ENCODE results near the gene SELENOO.

The SELENOO gene

DNA sequence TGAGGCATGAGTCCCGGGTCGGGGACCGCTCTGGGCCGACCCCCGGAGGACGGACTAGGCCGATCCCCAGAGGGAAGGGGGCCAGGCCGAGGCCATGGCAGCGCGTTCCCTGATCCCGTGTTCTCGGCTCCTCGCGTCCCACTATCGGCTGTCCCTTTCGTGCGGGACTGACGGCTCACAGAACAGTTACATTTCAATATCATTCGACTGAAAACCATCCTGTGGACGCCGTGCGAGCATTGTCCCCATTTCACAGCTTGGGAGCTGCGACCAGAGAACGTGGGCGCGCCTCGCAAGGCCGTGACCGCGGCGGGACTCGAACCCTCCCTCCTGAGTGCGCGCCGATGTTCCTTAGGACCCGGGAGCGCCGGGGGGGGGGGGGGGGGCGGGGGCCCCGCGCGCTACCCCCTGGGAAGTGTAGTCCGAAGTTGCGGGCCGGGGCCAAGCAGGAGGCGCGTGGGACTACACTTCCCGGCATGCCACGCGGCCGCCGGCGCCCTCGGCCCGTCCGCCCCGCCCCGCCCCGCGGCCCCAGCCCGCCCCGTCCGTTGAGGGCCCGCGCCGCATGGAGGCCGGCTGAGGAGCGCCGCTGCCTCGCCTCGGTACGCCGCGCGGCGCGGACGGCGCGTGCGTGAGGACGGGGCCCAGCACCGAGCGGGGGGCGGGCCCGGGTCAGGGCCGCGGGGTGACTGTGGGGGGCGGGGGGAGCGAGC, 15.3 kb upstream of the SELENOO start, which contains the start of gene TRABD:
TSS of gene TRABD (plus strand) at position 539 of the 713 bp plus-strand sequence. CDS start 7,148 bp downstream, outside the sequence.
- Histone ChIP-seq H3K4me3 (ENCODE audit: low read depth in 1 of 2, low read length in 2 of 2) (peak within 1 kb of the TSS; percentile 75 to 84), H3K9me3 (ENCODE audit: control insufficient read depth in 1 of 2, low read length in 2 of 2) (no peaks in the 10 kb centered on the region), H3K4me1 (ENCODE audit: control insufficient read depth in 1 of 2, insufficient read depth in 2 of 2, low read length in 2 of 2) (peaks cover 33 to 46% of the 10 kb centered on the region in 2 donors), H3K27ac (ENCODE audit: low read depth, low read length) (peak within 1 kb of the TSS; percentile 20), H3K27me3 (ENCODE audit: control insufficient read depth in 1 of 2, insufficient read depth in 2 of 2, low read length in 2 of 2) (no peaks in the 10 kb centered on the region), H3K9ac (ENCODE audit: low read depth in 1 of 2, low read length in 2 of 2) (peak within 1 kb of the TSS; percentile 71 to 88), H3K36me3 (ENCODE audit: control insufficient read depth in 1 of 2, insufficient read depth in 2 of 2, low read length in 2 of 2) (no peaks in the 10 kb centered on the region)

DNA sequence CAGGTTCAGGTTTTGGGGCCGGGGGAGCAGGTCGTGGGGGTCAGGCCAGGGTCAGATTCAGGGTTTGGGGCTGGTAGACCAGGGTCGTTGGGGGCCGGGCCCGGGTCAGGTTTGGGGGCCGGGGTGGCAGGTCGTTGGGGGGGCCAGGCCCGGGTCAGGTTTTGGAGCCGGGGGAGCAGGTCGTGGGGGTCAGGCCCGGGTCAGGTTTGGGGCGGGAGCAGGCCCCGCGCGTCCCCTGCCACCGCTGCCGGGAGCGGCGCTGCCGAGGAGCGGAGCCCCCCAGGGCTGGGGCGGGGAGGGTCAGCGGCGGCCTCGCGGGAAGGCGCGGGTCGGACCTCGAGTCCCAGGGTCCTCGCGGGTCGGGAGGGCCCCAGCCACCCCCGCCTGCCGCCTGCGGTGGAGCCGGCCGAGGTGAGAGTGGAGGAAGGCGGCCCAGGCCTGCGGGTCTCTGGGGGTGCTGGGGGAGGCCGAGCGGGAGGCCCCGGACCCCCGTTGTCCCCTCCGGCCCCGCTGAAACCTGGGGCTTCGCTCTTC, 14.6 kb upstream of the SELENOO start:
- Histone ChIP-seq H3K27me3 (ENCODE audit: control insufficient read depth in 1 of 2, insufficient read depth in 2 of 2, low read length in 2 of 2) (no peaks in the 10 kb centered on the region), H3K9ac (ENCODE audit: low read depth in 1 of 2, low read length in 2 of 2) (peak overlapping the region; percentile 69 to 71), H3K27ac (ENCODE audit: low read depth, low read length) (peak overlapping the region; percentile 20), H3K36me3 (ENCODE audit: control insufficient read depth in 1 of 2, insufficient read depth in 2 of 2, low read length in 2 of 2) (no peaks in the 10 kb centered on the region), H3K9me3 (ENCODE audit: control insufficient read depth in 1 of 2, low read length in 2 of 2) (no peaks in the 10 kb centered on the region), H3K4me1 (ENCODE audit: control insufficient read depth in 1 of 2, insufficient read depth in 2 of 2, low read length in 2 of 2) (peaks cover 40 to 52% of the 10 kb centered on the region in 2 donors), H3K4me3 (ENCODE audit: low read depth in 1 of 2, low read length in 2 of 2) (peak overlapping the region; percentile 70 to 71)

DNA sequence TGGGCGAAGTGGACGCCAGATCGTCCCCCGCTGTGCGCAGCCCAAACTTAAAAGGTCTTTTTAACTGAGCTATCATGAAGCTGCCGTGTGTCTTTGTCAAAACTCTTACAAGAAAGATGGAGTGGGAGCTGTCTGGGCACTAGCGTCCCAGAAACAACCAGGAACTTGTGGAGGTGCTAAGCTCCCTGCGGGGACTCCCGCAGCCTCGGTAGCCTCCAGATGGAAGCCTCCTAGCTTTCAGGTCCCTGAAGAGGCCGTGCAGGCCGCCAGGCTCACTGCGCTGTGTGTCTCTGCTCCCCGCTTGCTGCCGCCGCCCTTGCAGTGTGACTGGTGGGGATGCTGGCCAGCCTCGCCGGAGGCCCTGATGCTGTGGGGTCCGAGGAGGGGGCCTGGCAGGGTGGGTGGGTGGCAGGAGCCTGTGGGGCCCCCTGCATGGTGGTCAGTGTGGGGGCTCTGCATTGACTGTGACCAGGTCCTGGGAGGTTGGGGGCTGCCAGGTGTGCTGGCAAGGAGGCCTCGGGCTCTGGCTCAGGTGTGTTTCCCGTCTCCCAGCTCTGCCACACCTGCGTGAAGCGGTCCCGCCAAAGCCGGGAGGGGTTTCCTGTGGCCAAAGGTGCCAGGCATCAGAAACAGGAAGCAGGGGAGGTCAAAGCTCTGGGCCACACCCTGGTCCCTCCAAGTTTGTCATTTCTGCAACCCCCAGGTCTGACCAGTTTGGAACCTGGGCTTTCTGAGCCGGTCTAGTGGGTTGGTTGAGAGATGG, 13.9 kb upstream of the SELENOO start:
- Histone ChIP-seq H3K4me3 (ENCODE audit: low read depth in 1 of 2, low read length in 2 of 2) (peak overlapping the region; percentile 70 to 71), H3K9ac (ENCODE audit: low read depth in 1 of 2, low read length in 2 of 2) (peak overlapping the region; percentile 69 to 71), H3K9me3 (ENCODE audit: control insufficient read depth in 1 of 2, low read length in 2 of 2) (no peaks in the 10 kb centered on the region), H3K4me1 (ENCODE audit: control insufficient read depth in 1 of 2, insufficient read depth in 2 of 2, low read length in 2 of 2) (peaks cover 42 to 58% of the 10 kb centered on the region in 2 donors), H3K27me3 (ENCODE audit: control insufficient read depth in 1 of 2, insufficient read depth in 2 of 2, low read length in 2 of 2) (no peaks in the 10 kb centered on the region), H3K27ac (ENCODE audit: low read depth, low read length) (peak overlapping the region; percentile 20), H3K36me3 (ENCODE audit: control insufficient read depth in 1 of 2, insufficient read depth in 2 of 2, low read length in 2 of 2) (no peaks in the 10 kb centered on the region)

DNA sequence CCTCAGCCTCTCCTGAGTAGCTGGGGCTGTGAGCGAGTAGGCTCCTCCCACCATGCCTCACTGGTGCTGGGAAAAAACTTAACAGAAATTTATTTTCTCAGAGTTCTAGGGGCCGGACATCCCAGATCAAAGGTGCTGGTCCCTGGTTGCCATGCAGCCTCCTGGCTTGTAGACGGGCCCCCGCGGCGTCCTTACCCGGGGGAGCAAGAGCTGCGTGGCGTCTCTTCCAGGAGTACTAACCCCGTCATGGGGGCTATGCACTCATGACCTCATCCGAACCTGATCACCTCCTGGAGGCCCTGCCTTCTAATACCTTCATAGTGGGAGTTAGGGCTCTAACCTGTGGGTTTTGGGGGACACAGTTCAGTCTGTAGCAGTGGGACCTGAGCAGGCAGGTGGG, 12.5 kb upstream of the SELENOO start:
- Histone ChIP-seq H3K9ac (ENCODE audit: low read depth in 1 of 2, low read length in 2 of 2) (no peak overlapping the region), H3K4me1 (ENCODE audit: control insufficient read depth in 1 of 2, insufficient read depth in 2 of 2, low read length in 2 of 2) (peaks cover 42 to 73% of the 10 kb centered on the region in 2 donors), H3K27me3 (ENCODE audit: control insufficient read depth in 1 of 2, insufficient read depth in 2 of 2, low read length in 2 of 2) (no peaks in the 10 kb centered on the region), H3K9me3 (ENCODE audit: control insufficient read depth in 1 of 2, low read length in 2 of 2) (no peaks in the 10 kb centered on the region), H3K36me3 (ENCODE audit: control insufficient read depth in 1 of 2, insufficient read depth in 2 of 2, low read length in 2 of 2) (peaks cover 3 to 4% of the 10 kb centered on the region in 2 donors), H3K4me3 (ENCODE audit: low read depth in 1 of 2, low read length in 2 of 2) (no peak overlapping the region), H3K27ac (ENCODE audit: low read depth, low read length) (no peak overlapping the region)

DNA sequence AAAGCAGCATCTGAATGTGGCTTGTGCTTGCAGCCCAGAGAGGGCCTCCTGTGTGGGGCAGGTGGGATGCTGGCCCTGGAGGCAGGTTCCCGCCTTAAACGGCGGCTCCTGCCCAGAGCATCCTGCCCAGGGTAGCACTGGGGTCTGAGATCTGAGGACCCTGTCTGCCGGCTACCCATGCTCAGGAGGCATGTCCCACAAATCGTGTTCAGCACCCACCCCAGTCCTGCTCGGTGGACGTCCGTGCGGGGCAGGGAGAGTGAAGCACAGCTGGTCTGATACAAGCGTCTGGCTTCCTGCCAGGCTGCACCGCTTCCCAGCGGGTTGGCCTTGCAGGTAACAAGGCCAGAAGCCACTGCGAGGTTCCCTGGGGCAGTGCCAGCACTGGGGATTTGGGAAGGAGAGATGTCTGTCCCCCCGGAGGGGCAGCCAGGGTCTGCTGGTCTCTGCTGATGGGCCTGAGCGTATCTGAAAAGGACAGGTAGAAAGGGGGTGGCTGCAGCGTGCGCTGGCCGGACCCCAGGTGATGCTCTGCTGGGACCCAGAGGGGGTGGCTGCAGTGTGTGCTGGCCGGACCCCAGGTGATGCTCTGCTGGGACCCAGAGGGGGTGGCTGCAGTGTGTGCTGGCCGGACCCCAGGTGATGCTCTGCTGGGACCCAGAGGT, 11.5 kb upstream of the SELENOO start:
- no peaks in the 10 kb centered on the region for H3K9me3 ChIP-seq (ENCODE audit: control insufficient read depth in 1 of 2, low read length in 2 of 2)
- peak overlapping the region; percentile 85 for H3K27ac ChIP-seq (ENCODE audit: low read depth, low read length)
- peak overlapping the region; percentile 67 to 89 for H3K9ac ChIP-seq (ENCODE audit: low read depth in 1 of 2, low read length in 2 of 2)
- peaks cover 8 to 13% of the 10 kb centered on the region in 2 donors for H3K36me3 ChIP-seq (ENCODE audit: control insufficient read depth in 1 of 2, insufficient read depth in 2 of 2, low read length in 2 of 2)
- H3K4me1 ChIP-seq (ENCODE audit: control insufficient read depth in 1 of 2, insufficient read depth in 2 of 2, low read length in 2 of 2) = peaks cover 42 to 67% of the 10 kb centered on the region in 2 donors
- H3K27me3 ChIP-seq (ENCODE audit: control insufficient read depth in 1 of 2, insufficient read depth in 2 of 2, low read length in 2 of 2) = no peaks in the 10 kb centered on the region
- peak overlapping the region in 1 of 2 donors; percentile 77 for H3K4me3 ChIP-seq (ENCODE audit: low read depth in 1 of 2, low read length in 2 of 2)

DNA sequence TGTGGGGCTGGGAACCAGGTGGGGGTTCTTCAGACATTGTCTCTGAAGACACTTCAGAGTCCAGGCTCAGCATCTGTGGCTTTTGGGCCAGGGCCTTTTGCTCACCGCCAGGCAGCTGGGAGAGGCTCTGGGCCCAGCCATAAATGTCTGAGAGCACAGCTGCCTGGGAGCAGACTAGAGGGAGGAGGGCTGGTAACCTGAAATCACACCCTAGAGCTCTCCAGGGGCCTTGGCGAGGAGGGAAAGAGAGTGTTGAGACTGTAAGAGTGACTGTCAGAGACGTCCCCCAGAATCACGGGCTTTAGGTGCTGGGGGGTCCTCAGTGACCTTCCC, 11.0 kb upstream of the SELENOO start:
- Histone ChIP-seq H3K4me3 (ENCODE audit: low read depth in 1 of 2, low read length in 2 of 2) (peak overlapping the region; percentile 70 to 77), H3K9me3 (ENCODE audit: control insufficient read depth in 1 of 2, low read length in 2 of 2) (no peaks in the 10 kb centered on the region), H3K27ac (ENCODE audit: low read depth, low read length) (peak overlapping the region; percentile 85), H3K4me1 (ENCODE audit: control insufficient read depth in 1 of 2, insufficient read depth in 2 of 2, low read length in 2 of 2) (peaks cover 42 to 64% of the 10 kb centered on the region in 2 donors), H3K9ac (ENCODE audit: low read depth in 1 of 2, low read length in 2 of 2) (peak overlapping the region; percentile 67 to 89), H3K36me3 (ENCODE audit: control insufficient read depth in 1 of 2, insufficient read depth in 2 of 2, low read length in 2 of 2) (peaks cover 9 to 18% of the 10 kb centered on the region in 2 donors), H3K27me3 (ENCODE audit: control insufficient read depth in 1 of 2, insufficient read depth in 2 of 2, low read length in 2 of 2) (no peaks in the 10 kb centered on the region)

DNA sequence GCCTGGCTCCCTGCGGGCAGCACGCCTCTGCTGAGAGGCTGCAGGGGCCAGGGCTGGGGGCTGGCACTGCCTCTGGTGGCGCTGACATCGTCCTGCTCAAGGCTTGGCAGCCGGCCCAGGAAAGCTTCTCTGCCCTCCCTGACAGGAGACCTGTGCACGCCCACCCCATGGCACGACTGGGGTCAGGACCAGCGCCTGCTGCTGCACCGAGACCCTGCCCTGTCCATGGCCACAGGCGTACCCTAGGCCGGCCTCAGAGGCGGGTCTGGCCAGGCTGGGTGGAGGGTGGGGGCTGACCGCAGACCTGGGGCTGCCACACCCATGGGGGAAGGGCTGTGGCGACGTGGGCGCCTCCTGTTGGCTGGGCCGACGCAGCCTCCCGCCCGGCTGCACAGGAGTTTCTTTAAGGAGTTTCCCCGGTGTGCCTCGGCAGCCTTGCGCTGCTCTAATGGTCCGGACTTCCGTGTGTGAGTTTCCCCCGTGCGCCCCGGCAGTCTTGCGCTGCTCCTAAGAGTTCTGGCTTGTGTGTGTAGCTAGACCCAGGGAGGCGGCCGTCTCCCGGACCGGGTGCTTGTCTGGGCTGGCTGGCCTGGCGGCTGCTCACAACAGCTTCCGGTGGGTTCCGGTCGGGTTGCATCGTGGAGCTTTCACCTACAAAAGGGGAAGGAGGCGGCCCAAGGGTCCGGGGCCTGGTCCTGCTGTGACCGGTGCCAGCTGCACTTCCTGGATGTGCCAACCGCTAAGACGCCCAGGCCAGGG, 10.4 kb upstream of the SELENOO start:
- Histone ChIP-seq H3K36me3 (ENCODE audit: control insufficient read depth in 1 of 2, insufficient read depth in 2 of 2, low read length in 2 of 2) (peaks cover 9 to 23% of the 10 kb centered on the region in 2 donors), H3K27ac (ENCODE audit: low read depth, low read length) (peak overlapping the region; percentile 85), H3K27me3 (ENCODE audit: control insufficient read depth in 1 of 2, insufficient read depth in 2 of 2, low read length in 2 of 2) (no peaks in the 10 kb centered on the region), H3K9me3 (ENCODE audit: control insufficient read depth in 1 of 2, low read length in 2 of 2) (no peaks in the 10 kb centered on the region), H3K4me1 (ENCODE audit: control insufficient read depth in 1 of 2, insufficient read depth in 2 of 2, low read length in 2 of 2) (peaks cover 38 to 60% of the 10 kb centered on the region in 2 donors), H3K4me3 (ENCODE audit: low read depth in 1 of 2, low read length in 2 of 2) (peak overlapping the region; percentile 70 to 77), H3K9ac (ENCODE audit: low read depth in 1 of 2, low read length in 2 of 2) (peak overlapping the region; percentile 67 to 89)

DNA sequence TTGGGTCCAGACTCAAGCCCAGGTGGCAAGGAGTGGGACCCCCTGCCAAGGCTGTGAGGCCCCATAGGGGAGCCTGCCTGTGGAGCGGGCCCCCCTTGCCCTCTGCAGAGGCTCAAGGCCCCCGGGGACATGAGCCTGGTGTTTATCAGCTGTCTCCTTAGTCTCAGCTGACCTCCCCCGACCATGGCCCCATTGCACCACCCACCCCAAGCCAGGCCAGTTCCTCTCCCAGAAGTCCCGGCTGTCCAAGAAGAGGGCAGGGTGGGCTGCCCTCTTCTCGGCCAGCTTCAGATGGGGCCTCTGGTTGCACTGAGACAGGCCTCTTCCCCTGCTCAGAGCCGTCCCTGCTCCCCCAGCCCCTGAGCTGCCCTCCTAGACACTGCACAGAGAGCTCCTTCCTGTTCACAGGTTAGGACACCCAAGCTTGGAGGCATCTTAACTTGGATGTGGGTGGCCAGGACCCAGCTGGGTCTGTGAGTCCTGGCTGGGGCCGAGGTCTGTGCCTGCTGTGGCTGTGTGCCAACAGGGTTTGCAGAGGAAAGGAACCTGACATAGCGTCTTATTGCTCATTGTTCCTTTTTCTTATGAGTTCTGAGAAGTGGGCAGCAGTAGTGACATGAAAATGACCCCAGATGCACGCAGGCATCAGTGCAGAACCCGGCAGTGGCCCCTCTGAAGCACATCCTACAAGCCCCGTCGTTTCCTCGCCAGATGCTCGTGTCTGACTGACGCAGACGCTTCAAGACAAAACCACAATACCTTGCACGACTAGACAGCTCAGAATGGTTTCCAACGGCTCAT, 9.7 kb upstream of the SELENOO start:
- H3K9ac ChIP-seq (ENCODE audit: low read depth in 1 of 2, low read length in 2 of 2) = peak overlapping the region; percentile 67 to 89
- no peaks in the 10 kb centered on the region for H3K9me3 ChIP-seq (ENCODE audit: control insufficient read depth in 1 of 2, low read length in 2 of 2)
- H3K36me3 ChIP-seq (ENCODE audit: control insufficient read depth in 1 of 2, insufficient read depth in 2 of 2, low read length in 2 of 2) = peaks cover 9 to 27% of the 10 kb centered on the region in 2 donors
- H3K4me3 ChIP-seq (ENCODE audit: low read depth in 1 of 2, low read length in 2 of 2) = peak overlapping the region; percentile 70 to 77
- H3K27ac ChIP-seq (ENCODE audit: low read depth, low read length) = peak overlapping the region; percentile 85
- H3K4me1 ChIP-seq (ENCODE audit: control insufficient read depth in 1 of 2, insufficient read depth in 2 of 2, low read length in 2 of 2) = peaks cover 37 to 59% of the 10 kb centered on the region in 2 donors
- no peaks in the 10 kb centered on the region for H3K27me3 ChIP-seq (ENCODE audit: control insufficient read depth in 1 of 2, insufficient read depth in 2 of 2, low read length in 2 of 2)

Measured in duodenal mucosa (tissue), 2 donors.